ENCODE results near the gene KCNJ4.

The KCNJ4 gene

DNA sequence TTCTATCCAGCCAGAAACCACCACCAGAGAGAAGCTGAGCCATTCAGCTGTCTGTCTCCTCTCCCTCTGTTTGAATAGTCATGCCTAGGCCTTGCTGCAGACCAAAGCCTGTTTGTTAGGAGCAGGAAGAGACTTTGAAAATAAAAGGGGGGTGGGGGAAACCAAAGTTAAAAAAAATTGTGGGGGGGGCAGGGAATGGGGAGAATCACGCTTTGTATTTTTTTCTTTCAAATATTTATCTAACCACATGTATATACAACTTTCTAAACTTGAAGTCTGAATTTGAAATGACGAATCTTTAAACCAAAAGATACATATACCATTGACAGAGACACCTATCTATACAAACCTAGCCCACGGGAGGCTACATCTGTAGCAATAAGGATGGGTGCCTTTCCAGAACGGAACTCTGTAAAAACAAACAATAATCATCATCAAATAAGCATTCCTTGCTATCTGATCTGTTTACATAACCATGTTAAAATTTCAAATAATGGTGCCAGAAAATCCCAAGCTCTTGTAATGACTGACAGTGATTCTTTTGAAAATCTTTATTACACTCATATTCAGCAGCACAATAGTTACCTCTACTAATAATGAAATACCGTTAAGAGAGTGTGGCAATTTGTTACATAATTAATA, 36.8 kb upstream of the KCNJ4 start:
- peaks cover 77% of the 10 kb centered on the region for H4K20me1 ChIP-seq (ENCODE audit: insufficient read depth, low read length, poor library complexity, severe bottlenecking)
- H3K9me2 ChIP-seq (replicated peaks; ENCODE audit: low read depth, low read length) = no peaks in the 10 kb centered on the region
- no peak overlapping the region for H3K4me2 ChIP-seq (ENCODE audit: low read depth, low read length, poor library complexity, severe bottlenecking)
- peaks cover 53% of the 10 kb centered on the region for H3K79me2 ChIP-seq (ENCODE audit: insufficient read depth, low read length)
- no peaks in the 10 kb centered on the region for H3K9me3 ChIP-seq (ENCODE audit: insufficient read depth, low read depth, low read length)
- no peak overlapping the region for H3K4me3 ChIP-seq (ENCODE audit: low read length, poor library complexity, severe bottlenecking)
- peaks cover 3% of the 10 kb centered on the region for H3F3A ChIP-seq (ENCODE audit: low read depth)
- no peak for TF ChIP-seq EZH2phosphoT487 (IDR thresholded peaks at IDR 0.05; ENCODE audit: borderline replicate concordance)
- TF ChIP-seq, protein P1, sequence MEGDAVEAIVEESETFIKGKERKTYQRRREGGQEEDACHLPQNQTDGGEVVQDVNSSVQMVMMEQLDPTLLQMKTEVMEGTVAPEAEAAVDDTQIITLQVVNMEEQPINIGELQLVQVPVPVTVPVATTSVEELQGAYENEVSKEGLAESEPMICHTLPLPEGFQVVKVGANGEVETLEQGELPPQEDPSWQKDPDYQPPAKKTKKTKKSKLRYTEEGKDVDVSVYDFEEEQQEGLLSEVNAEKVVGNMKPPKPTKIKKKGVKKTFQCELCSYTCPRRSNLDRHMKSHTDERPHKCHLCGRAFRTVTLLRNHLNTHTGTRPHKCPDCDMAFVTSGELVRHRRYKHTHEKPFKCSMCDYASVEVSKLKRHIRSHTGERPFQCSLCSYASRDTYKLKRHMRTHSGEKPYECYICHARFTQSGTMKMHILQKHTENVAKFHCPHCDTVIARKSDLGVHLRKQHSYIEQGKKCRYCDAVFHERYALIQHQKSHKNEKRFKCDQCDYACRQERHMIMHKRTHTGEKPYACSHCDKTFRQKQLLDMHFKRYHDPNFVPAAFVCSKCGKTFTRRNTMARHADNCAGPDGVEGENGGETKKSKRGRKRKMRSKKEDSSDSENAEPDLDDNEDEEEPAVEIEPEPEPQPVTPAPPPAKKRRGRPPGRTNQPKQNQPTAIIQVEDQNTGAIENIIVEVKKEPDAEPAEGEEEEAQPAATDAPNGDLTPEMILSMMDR (conservative IDR thresholded peaks at IDR 0.05; ENCODE audit: low read length) = no peak
- H3K27me3 ChIP-seq (ENCODE audit: insufficient read depth, low read length, poor library complexity, severe bottlenecking) = no peaks in the 10 kb centered on the region
- H3K9ac ChIP-seq (ENCODE audit: low read depth, low read length, poor library complexity, severe bottlenecking) = no peak overlapping the region
- H3K36me3 ChIP-seq (ENCODE audit: insufficient read depth, low read length) = peaks cover 91% of the 10 kb centered on the region
- H2AFZ ChIP-seq (ENCODE audit: low read length) = no peak overlapping the region
- peaks cover 15% of the 10 kb centered on the region for H3K4me1 ChIP-seq (ENCODE audit: insufficient read depth, low read length, poor library complexity, severe bottlenecking)

DNA sequence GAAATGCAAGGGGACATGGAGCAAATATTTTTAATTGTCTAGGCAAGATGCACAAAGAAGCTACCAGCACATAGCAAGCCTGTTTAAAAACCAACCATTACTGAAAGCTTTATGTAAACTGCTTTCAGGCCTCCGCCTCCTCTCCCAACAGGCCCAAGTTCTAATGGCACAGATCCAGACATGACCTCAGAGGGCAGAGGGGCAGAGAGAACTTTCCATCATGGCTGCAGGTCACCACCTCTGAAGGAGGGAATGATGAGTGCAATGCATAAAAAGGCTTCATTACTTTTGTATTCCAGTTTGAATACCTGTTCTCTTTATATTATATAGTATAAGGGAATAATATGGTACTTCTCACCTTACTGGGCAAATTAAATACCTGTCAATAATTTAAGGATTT, 35.9 kb upstream of the KCNJ4 start:
- Histone ChIP-seq H4K20me1 (ENCODE audit: insufficient read depth, low read length, poor library complexity, severe bottlenecking) (peaks cover 72% of the 10 kb centered on the region), H3K36me3 (ENCODE audit: insufficient read depth, low read length) (peaks cover 91% of the 10 kb centered on the region), H3K4me1 (ENCODE audit: insufficient read depth, low read length, poor library complexity, severe bottlenecking) (peaks cover 13% of the 10 kb centered on the region), H3K4me3 (ENCODE audit: low read length, poor library complexity, severe bottlenecking) (no peak overlapping the region), H2AFZ (ENCODE audit: low read length) (no peak overlapping the region), H3K4me2 (ENCODE audit: low read depth, low read length, poor library complexity, severe bottlenecking) (no peak overlapping the region), H3K27me3 (ENCODE audit: insufficient read depth, low read length, poor library complexity, severe bottlenecking) (no peaks in the 10 kb centered on the region), H3K9me3 (ENCODE audit: insufficient read depth, low read depth, low read length) (no peaks in the 10 kb centered on the region), H3K9ac (ENCODE audit: low read depth, low read length, poor library complexity, severe bottlenecking) (no peak overlapping the region), H3F3A (ENCODE audit: low read depth) (peaks cover 3% of the 10 kb centered on the region), H3K79me2 (ENCODE audit: insufficient read depth, low read length) (peaks cover 44% of the 10 kb centered on the region), H3K9me2 (replicated peaks; ENCODE audit: low read depth, low read length) (no peaks in the 10 kb centered on the region)
- TF ChIP-seq, protein P1 (conservative IDR thresholded peaks at IDR 0.05; ENCODE audit: low read length) = no peak
- no peak for TF ChIP-seq EZH2phosphoT487 (IDR thresholded peaks at IDR 0.05; ENCODE audit: borderline replicate concordance)

DNA sequence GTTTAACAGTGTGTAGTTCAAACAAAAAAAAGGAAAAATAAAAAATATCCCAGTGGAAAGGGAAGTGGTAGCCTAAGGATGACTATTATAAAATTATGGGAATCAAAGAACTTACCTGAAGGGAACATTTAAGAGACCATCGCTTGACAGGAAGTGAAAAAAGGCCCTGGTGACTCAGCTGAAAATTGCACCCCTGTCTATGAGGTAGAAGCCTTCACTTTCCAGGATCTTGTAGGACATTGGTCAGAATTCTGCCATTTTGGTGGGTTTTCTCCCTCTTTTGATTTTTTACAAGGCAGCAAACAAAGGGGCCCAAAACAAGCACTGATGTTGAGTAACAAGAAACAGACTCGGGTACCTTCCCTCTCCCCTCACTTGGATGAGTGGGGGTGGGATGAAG, 35.5 kb upstream of the KCNJ4 start:
- H2AFZ ChIP-seq (ENCODE audit: low read length) = no peak overlapping the region
- peaks cover 67% of the 10 kb centered on the region for H4K20me1 ChIP-seq (ENCODE audit: insufficient read depth, low read length, poor library complexity, severe bottlenecking)
- H3F3A ChIP-seq (ENCODE audit: low read depth) = peaks cover 3% of the 10 kb centered on the region
- H3K79me2 ChIP-seq (ENCODE audit: insufficient read depth, low read length) = peaks cover 39% of the 10 kb centered on the region
- no peak for TF ChIP-seq EZH2phosphoT487 (IDR thresholded peaks at IDR 0.05; ENCODE audit: borderline replicate concordance)
- TF ChIP-seq, protein P1 (conservative IDR thresholded peaks at IDR 0.05; ENCODE audit: low read length) = no peak
- no peak overlapping the region for H3K4me3 ChIP-seq (ENCODE audit: low read length, poor library complexity, severe bottlenecking)
- peaks cover 13% of the 10 kb centered on the region for H3K4me1 ChIP-seq (ENCODE audit: insufficient read depth, low read length, poor library complexity, severe bottlenecking)
- no peak overlapping the region for H3K9ac ChIP-seq (ENCODE audit: low read depth, low read length, poor library complexity, severe bottlenecking)
- H3K9me3 ChIP-seq (ENCODE audit: insufficient read depth, low read depth, low read length) = no peaks in the 10 kb centered on the region
- H3K9me2 ChIP-seq (replicated peaks; ENCODE audit: low read depth, low read length) = no peaks in the 10 kb centered on the region
- H3K4me2 ChIP-seq (ENCODE audit: low read depth, low read length, poor library complexity, severe bottlenecking) = no peak overlapping the region
- H3K36me3 ChIP-seq (ENCODE audit: insufficient read depth, low read length) = peaks cover 90% of the 10 kb centered on the region
- H3K27me3 ChIP-seq (ENCODE audit: insufficient read depth, low read length, poor library complexity, severe bottlenecking) = no peaks in the 10 kb centered on the region
